Gastrocnemius medialis (tissue), 4 donors: Measurements from ENCODE around the gene TEX19.

Experiments used
- POLR2A ChIP-seq, 2 donors: fragments of 450-650 bp; IDR thresholded peaks; one replicate each; pipeline ENCODE4 v1.6.1; 2017; ENCODE audit warnings: antibody characterized with exemption in 2 of 2, mild to moderate bottlenecking in 2 of 2, moderate library complexity in 2 of 2
- TF ChIP-seq, protein P1 (sequence below), 5 experiments: fragments of 450-650 bp in 3 of 5; fragments of 200-600 bp in 2 of 5; sonication (generic) in 2 of 5; IDR thresholded peaks in 4 of 5; conservative IDR thresholded peaks in 1 of 5; 1 replicate in 4 of 5; 2 replicates in 1 of 5; pipeline ENCODE4 v1.5.1; 2016 to 2019; ENCODE audit warnings: antibody characterized with exemption in 5 of 5, mild to moderate bottlenecking in 3 of 5, moderate library complexity in 3 of 5

DNA sequence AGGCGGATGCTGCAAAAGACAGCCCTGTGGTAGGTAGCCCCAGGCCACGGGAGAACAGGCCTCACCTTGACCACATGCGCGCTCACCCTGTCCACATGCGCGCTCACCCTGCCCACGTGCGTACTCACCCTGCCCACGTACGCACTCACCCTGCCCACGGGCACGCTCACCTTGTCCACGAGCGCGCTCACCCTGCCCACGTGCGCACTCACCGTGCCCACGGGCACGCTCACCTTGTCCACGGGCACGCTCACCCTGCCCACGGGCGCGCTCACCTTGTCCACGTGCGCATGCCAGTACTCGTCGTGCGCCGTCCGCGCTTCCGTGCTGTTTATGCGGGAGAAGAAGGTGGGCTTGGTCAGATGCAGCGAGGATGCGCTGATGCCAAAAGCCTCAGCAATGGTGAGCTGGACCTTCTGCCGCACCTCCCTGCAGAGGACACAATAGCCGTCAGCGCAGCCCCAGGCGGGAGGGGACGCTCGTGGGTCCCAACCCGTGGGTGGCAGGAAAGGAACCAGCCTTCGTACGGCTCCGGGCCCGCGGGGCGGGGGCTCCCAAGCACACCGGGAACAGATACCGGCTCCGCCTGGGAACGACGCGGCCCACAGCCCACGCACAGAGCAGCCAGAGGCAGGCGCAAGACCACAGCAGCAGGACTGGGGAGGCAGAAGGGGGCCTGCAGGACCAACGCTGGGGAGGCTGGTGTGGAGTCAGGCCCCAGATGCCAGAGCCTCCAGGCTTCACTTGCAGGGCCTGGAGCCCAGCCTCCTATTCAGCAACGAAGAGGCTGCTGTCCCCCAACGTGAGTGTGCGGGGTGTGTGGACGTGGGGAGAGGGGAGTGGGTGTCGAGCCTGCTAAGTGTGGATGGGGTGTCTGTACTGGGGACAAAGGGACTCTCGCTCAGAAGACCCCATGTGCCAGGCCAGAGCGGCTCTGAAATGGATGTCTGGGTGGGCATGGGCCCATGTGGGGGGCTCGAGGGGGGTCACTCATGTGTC is 44.9 kb downstream of the TEX19 start:
- TF ChIP-seq, protein P1, sequence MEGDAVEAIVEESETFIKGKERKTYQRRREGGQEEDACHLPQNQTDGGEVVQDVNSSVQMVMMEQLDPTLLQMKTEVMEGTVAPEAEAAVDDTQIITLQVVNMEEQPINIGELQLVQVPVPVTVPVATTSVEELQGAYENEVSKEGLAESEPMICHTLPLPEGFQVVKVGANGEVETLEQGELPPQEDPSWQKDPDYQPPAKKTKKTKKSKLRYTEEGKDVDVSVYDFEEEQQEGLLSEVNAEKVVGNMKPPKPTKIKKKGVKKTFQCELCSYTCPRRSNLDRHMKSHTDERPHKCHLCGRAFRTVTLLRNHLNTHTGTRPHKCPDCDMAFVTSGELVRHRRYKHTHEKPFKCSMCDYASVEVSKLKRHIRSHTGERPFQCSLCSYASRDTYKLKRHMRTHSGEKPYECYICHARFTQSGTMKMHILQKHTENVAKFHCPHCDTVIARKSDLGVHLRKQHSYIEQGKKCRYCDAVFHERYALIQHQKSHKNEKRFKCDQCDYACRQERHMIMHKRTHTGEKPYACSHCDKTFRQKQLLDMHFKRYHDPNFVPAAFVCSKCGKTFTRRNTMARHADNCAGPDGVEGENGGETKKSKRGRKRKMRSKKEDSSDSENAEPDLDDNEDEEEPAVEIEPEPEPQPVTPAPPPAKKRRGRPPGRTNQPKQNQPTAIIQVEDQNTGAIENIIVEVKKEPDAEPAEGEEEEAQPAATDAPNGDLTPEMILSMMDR (IDR thresholded peaks at IDR 0.05 in 4 of 5, conservative IDR thresholded peaks at IDR 0.05 in 1 of 5) = no peak
- TF ChIP-seq POLR2A (IDR thresholded peaks at IDR 0.05) = no peak
